Right lung (tissue), 5 donors: ENCODE results near the gene GRK5. TPM values are rescaled to one million over a fixed set of nuclear protein-coding genes. Genes with fewer than 3 reads are reported as not detected.
"Not testable (repeated sequence)": the region's sequence is repeated elsewhere in the genome, so short reads cannot be mapped to it uniquely, and the experiment has no call there.

Experiments
- DNase-seq, 2 donors: peaks; one replicate each; pipeline ENCODE4 v3.0.0-alpha.2; 2013
- polyA plus RNA-seq, 5 donors: library from polyadenylated mRNA; unstranded; fragments of 120-200 nt; gene quantifications; one replicate each; pipeline versions ENCODE4 v1.2.1 to v1.2.3, GENCODE V29; 2013; ENCODE audit warnings: inconsistent platforms in 1 of 5, low replicate concordance in 1 of 5; ENCODE audit not compliant: insufficient read length in 5 of 5, insufficient read depth in 1 of 5

The GRK5 gene
- polyA plus RNA-seq, 5 donors: 52.2 to 60.0 (median 53.0) TPM

- no peak for DNase-seq
These were observed 63.5 kb downstream of the GRK5 start for GRCh38 chr10:119270762-119271366.

GRCh38 chr10:119272338-119272734, 65.0 kb downstream of the GRK5 start:
- not testable (repeated sequence) for DNase-seq

GRCh38 chr10:119272736-119273135, 65.4 kb downstream of the GRK5 start:
- DNase-seq: no peak

GRCh38 chr10:119273413-119273812, 66.0 kb downstream of the GRK5 start:
- no peak for DNase-seq

GRCh38 chr10:119274519-119275045, 67.2 kb downstream of the GRK5 start:
- no peak for DNase-seq

GRCh38 chr10:119275085-119275484, 67.7 kb downstream of the GRK5 start:
- no peak for DNase-seq

- not testable (repeated sequence) for DNase-seq
These were observed 68.8 kb downstream of the GRK5 start for GRCh38 chr10:119276194-119276593.

GRCh38 chr10:119278126-119278709, 70.8 kb downstream of the GRK5 start:
- DNase-seq: no peak

GRCh38 chr10:119279441-119279840, 72.1 kb downstream of the GRK5 start:
- no peak for DNase-seq

- DNase-seq: no peak
These were observed 74.3 kb downstream of the GRK5 start for GRCh38 chr10:119281581-119282071.

- DNase-seq: no peak
These were observed 75.1 kb downstream of the GRK5 start for GRCh38 chr10:119282446-119282845.

GRCh38 chr10:119283387-119283786, 76.0 kb downstream of the GRK5 start:
- no peak for DNase-seq

GRCh38 chr10:119283818-119284217, 76.4 kb downstream of the GRK5 start:
- DNase-seq: no peak

- DNase-seq: no peak
These were observed 77.3 kb downstream of the GRK5 start for GRCh38 chr10:119284679-119285096.

GRCh38 chr10:119285495-119286267, 78.3 kb downstream of the GRK5 start:
- no peak for DNase-seq

- no peak for DNase-seq
These were observed 79.1 kb downstream of the GRK5 start for GRCh38 chr10:119286516-119286915.

GRCh38 chr10:119286983-119287633, 79.7 kb downstream of the GRK5 start:
- no peak for DNase-seq

- DNase-seq: no peak
These were observed 81.2 kb downstream of the GRK5 start for GRCh38 chr10:119288574-119289001.

GRCh38 chr10:119289227-119289920, 82.0 kb downstream of the GRK5 start:
- no peak for DNase-seq

- DNase-seq: no peak
These were observed 83.1 kb downstream of the GRK5 start for GRCh38 chr10:119290301-119291048.
